Stimulated activated CD4-positive, alpha-beta T cell treated with anti-CD3 and anti-CD28 coated beads, Interleukin-4, amount 100 ng/mL, for 24 hours (primary cell): ENCODE results near the gene FANCF.
"Not testable (repeated sequence)": the region's sequence is repeated elsewhere in the genome, so short reads cannot be mapped to it uniquely, and the experiment has no call there.

Source experiments
- DNase-seq: peaks from one replicate; pipeline ENCODE4 v3.0.0-alpha.2; 2020

The FANCF gene, protein sequence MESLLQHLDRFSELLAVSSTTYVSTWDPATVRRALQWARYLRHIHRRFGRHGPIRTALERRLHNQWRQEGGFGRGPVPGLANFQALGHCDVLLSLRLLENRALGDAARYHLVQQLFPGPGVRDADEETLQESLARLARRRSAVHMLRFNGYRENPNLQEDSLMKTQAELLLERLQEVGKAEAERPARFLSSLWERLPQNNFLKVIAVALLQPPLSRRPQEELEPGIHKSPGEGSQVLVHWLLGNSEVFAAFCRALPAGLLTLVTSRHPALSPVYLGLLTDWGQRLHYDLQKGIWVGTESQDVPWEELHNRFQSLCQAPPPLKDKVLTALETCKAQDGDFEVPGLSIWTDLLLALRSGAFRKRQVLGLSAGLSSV

DNA sequence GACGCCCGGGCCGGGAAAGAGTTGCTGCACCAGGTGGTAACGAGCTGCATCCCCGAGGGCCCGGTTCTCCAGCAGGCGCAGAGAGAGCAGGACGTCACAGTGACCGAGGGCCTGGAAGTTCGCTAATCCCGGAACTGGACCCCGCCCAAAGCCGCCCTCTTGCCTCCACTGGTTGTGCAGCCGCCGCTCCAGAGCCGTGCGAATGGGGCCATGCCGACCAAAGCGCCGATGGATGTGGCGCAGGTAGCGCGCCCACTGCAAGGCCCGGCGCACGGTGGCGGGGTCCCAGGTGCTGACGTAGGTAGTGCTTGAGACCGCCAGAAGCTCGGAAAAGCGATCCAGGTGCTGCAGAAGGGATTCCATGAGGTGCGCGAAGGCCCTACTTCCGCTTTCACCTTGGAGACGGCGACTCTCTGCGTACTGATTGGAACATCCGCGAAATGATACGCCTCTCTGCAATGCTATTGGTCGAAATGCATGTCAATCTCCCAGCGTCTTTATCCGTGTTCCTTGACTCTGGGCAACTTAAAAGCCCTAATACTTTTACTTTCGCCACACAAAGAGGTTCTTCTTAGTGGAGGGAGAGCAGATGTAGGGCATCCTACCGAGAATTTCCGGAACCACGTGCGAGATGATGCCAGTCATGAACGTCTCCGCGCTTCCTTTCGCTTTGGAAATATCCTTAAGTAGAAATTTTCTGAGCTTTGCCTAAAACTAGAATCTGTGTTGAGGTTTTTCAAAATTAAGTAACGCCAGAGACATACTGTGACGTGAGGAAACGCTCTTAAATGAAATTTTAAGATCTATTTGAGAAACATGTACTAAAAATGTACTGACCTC is at the start of gene FANCF:
Gene FANCF (minus strand): TSS at position 376 of the 840 bp plus-strand sequence. CDS start 13 bp downstream, at position 363.
- DNase-seq: peak; percentile 97

DNA sequence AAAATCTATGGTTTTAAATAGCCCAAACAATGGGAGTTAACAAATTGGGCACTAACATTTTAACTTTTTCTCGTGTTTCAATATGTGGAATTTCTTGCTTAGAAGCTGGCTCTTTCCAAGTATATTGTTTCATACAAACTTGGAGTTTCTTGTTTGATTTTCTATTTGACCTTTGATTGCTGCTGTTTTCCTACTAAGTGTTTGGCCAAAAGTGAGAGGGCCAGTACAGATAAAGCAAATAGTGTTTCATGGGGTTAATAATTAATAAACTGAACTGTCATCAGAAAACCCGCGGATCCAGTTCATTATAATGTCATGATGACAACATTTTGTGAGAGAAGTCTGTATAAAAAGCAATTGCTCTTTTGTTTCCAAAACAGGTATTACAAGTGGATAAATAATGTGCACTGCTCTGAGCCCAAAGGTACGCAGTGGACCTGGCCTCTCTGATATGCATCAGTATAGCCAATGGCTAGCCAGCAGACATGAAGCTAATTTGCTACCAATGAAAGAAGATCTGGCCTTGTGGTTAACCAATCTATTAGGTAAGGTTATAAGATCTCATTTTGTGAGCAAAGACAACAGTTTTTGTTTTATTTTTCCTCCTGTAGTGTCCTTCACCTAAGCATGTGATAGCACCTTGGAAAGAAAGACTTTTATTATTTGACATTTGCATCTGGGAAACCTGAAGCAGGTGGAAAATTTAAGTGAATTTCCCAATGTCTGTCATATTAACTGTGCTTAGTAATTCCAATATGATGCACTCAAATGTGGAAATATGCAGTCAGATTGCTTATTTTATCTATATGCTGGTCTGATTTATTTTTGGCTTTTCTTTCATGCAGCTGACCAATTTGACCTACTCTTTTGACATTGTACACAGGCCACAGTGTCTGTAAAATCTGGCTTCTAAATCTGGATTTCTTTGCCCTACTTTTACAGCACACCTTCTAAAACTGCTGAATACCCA is 49.1 kb upstream of the FANCF start:
- DNase-seq: no peak

DNA sequence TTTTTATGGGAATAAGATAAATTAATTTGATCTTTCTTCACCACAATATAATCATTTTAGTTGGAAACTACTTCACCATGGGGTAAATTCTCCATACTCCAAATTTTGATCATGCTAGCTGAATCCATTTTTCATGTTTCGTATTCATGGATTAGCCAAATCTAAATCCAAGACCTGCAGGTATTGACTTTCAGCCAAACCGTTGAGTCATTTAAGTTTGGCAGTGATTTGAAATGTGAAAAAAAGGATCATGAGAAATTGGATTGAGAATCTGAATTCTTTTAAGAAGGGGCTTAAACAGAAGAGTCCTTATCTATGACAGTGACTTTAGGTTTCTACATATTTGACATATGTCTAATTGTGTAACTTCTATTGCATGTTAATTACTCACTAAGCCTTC is 46.1 kb upstream of the FANCF start:
- no peak for DNase-seq

DNA sequence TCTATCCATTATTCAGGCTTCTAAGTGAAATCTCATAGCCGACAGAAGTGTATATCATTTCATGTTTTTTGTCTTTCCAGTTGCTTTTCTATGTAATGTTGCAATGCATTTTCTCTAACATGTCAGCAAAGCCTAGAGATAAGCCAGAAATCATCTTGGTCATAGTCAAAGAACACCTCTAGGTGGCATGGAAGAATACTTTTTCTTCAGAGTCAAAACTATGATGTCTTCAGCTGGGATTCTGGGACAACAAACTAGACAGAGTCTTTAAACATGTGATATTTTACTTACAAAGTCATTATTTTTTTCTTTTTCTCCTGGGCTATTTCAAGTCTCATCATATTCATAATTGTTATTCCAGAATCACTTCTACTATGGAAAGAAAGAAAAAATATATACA is 45.2 kb upstream of the FANCF start:
- DNase-seq: no peak

DNA sequence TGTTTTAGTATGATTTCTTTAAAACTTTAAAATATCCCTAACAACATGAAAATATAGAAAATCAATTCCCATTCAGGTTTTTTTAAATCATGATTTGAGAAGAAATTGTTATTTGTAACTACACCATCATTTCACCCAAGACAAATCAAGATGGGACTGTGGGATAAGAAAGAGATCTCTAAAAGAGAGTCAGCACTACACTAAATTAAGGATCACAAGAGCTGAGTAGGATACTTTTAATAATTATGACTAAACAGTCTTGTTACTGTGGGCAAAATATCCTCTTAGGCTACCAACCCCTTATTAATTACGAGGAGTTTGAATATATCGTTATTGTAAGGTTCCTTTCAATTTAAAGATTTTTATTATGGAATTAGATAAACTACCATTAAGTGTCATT is 43.7 kb upstream of the FANCF start:
- DNase-seq: no peak

DNA sequence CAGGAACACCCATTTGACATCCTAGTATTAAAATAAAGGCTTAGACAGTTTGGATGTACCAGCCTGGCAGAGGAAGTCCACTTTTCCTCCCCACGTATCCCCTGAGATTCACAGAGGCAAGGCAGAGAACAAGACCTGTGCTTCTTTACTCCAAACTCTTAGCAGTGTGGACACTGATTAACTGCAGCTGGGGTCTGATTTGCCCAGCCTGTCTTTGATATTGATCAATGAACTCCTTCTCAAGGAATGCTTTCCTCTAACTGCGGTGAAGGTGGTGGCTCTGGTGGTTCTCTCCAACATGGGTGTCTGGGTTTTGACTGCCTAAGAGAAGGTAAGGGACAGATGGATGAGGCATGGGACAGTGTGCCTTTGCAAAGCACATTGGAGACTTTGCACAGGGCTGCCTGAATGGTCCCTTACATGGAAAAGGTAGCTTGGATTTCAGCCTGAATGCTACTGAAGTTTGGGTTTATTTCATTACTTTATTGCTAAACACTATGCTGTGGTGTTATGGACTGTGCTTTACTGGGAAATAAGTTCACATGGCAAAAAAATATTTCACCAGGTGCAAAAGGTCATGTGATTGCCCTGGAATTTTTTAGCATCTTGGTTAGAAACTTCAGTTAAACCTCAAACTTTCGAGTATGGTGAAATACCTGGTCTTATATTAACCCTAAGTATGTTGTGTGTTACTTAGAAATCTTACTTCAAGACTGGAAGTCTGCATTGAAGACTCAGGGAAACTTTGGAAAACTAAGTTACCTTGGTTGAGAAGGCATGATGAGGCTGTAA is 42.6 kb upstream of the FANCF start:
- DNase-seq: no peak

DNA sequence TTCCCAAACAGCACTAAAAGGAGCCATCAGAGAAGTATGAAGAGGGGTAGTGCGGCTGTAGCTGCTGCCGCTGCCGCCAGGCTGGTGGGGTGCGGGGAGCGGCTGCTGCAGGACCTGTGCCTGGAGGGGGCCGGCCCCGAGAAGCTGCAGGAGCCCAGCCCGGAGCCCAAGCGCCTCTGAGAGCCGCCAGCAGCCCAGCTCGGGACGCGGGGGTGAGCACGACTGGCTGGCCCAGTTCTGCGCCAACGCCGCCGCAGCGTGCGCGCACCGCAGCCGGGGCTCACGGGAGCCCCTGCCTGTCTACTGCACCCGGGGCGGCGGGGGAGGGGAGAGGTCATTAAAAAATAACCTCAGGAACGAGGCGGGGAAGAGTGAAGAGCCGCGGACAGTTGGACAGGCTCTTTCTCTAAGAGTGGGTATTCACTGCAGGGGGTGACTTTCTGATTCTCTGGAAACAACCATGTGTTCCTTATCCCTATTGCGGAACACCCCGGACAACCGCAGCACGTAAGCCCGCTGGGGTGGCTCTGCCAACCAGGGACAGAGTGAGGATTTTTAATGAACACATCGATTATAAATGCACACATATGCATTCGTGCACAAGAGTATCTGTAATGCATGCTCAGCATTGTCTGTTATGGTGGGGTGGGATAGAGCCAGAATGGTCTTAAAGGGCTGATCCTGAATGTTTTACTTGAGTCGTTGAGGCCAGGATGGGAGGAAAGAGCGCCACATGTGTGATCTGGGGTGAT is 41.2 kb upstream of the FANCF start:
- DNase-seq: peak; percentile 10

DNA sequence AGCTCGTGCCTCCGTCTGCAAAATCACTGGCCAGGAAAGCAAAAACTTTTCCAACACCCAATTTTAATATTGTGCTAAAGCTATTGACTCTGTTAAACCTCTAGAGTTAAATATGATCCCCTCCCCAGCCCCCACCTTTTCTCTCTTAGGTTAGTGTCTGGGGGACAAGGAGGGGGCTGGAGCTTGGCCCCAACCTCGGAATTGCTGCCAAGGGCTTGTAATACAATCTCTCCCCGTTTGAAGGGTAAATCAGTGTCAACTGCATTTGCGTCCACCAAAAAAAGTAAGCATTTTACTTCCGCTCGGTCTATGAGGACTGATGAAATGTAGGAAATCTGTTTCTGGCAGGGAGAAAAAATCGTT is 40.7 kb upstream of the FANCF start, which contains the start of gene GAS2:
Gene GAS2 (plus strand): TSS at position 287 of the 363 bp plus-strand sequence. CDS start 8,259 bp downstream, outside the sequence.
- DNase-seq: no peak

DNA sequence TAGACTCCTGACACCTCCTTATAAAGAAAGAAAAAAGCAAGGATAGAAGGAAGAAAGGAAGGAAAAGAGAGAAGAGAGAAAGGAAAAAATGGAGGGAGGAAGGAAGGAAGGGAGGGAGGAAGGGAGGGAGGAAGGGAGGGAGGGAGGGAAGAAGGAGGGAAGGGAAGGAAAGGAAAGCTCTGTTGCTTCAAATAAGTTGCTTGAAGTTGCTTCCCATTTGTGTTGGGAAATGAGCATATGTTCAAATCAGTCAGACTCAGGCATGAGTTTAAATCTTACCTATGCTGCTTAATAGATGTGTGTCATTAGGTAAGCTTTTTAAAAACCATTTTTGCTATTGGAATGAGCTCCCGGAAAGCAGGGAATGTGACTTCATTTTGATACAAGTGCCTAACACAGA is 34.2 kb upstream of the FANCF start:
- DNase-seq: no peak

DNA sequence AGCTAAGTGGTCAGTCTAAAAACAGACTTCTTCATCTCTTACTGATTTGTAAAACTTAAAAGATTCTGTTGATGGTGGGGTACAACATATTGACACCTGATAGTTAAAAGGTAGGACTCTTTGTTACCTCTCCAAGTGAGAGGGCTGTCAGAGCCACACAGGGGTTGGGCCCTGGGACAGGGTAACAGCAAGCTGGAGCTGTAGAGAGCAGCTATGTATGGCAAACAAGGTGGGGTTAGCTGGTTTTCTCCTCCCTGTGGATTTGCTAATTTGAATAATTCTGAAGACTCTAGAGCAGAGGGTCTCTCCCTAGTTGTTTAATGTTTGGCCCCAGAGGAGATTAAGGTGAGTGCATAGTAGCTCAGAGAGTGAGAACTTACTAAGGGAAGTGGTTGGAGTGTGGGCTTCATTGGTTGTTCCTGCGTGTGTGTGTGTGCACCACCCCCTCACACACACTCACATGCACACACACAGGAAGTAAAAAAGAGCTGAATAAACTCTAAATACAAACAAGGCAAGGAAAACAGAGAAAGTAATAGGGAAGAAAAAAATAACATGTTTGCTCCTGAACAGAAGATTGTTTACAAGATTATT is 31.6 kb upstream of the FANCF start:
- no peak for DNase-seq

DNA sequence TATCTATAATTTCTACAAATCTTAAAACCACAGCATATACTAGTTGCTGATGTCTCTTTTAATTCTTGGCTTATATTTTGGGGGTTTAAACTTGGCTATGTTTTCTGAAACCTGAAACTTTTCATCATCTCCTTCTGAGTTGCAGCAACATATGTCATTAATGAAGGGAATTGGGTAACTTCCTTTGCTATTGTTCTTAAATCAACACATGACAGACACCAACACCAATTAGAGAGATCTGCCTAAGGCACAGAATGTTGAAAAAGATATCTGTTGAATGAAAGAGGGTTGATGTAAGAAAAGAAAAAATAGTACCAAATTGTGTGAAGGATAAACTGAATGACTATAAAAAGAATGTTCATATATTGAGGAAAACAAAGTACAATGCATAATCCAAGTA is 30.5 kb upstream of the FANCF start:
- DNase-seq: no peak

DNA sequence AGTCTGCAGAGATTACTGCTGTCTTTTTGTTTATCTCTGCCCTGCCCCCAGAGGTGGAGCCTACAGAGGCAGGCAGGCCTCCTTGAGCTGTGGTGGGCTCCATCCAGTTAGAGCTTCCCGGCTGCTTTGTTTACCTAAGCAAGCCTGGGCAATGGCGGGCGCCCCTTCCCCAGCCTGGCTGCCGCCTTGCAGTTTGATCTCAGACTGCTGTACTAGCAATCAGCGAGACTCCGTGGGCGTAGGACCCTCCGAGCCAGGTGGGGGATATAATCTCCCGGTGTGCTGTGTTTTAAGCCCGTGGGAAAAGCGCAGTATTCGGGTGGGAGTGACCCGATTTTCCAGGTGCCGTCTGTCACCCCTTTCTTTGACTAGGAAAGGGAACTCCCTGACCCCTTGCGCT is 26.7 kb upstream of the FANCF start:
- DNase-seq: not testable (repeated sequence)

DNA sequence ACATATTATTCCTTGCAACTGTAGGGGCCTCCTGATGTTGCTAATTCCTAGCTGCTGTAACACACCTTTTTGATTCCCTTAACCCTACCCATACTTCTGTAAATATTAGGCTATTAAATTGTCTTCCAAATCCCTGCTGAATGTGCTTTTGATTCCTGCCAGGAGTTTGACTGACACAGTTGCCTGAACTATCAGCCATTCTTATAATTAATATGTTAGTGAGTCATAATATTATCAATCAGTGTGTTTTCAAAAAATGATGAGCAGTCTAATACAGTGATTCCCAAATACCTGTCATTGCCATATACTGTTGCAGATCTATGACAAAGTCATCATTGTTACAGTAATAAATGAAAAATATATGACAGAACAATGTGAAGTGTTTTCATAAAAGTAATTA is 15.9 kb upstream of the FANCF start:
- no peak for DNase-seq

DNA sequence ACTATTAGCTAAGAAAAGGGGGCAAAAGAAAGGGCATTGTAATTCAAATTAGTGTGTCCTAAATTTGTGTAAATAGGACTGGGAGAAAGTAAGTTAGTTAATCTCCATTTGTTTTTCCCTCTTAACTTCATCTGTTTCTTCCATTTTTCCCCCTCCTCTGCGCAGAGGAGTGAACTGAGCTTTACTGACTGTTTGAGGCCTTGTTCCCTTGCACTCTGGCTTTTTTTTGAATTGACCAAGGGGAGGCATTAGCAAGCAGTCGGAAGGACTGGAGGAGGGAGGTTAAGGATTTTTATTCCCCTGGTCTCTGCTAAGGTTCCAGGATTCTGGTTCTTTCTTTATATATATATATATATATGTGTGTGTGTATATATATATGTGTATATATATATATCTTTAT is 15.2 kb upstream of the FANCF start:
- no peak for DNase-seq

DNA sequence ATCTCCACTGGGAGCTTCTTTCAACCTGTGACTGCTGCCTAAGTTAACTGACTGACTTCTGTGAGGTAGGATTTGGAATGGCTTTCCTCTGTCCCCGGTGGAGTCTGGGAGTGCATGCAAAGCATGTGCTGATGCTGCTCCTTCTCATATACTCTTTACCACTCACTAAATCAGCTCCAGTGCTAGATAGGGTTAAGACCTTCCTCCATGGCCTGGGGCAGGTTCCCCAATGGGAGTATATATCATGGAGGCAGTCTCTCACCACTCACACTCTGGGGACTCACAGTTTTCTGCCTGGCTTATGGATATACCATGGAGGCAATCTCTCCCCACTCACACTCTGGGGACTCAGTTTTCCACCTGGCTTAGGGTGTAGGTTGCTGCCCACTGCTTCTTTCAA is 10.1 kb upstream of the FANCF start:
- DNase-seq: no peak

DNA sequence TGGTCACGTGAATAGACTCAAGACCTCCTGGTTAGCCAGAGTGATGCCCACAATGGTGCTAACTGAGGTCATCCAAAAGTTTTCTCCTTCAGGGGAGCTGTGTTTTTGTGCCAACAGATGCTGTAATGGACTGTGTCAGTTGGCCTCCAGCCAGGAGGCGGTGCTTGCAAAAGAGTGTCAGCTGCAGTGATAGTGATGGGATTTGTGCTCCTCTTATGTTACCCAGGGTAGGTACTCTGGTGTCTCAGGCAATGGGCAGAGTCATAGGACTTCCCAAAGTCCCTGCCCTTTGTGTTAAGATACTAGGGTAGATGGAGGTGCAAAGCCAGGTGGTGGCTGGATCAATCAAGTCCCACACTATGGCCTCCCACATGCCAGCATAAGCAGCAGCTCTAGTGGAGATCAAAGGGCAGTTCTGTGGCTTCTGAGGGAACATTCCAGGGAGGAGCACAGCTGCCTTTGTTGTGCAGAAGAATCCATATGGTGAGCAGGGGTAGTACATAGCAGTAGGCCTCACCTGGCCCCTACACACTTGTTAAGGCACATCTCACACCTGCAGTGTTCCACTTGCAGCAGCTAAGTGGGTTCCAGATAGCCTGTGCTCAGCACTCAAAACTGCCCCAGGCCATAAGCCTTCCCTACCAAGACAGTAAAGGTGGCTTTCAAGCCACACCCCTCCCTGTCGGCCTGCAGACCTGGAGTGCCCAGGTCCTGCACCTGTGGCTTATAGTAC is 9.4 kb upstream of the FANCF start:
- DNase-seq: no peak

DNA sequence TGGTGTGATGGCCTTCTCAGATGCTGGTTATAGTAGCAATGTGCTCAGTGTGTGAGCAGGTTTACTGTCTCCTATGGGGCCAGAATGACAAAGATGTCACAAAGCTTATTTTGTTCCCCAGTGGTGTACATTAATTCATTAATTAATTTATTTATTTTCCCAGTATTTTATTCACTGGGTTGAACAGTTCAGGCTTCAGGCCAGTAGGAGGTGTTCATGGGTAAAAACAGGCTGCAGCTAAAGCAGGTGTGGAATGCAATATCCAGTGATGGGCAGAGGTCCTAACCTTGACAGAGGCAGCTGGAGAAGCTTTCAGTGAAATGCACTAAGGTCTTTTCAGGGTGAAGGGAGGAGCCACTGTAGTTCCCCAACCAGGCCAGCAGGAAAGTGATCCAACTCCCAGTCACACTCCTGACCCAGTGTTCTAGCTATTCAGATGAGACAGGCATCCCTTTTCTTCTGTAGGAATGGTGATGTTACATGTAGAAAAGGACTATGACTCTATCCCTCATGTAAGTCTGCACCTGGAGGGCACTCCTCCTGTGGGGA is 7.8 kb upstream of the FANCF start:
- DNase-seq: no peak

DNA sequence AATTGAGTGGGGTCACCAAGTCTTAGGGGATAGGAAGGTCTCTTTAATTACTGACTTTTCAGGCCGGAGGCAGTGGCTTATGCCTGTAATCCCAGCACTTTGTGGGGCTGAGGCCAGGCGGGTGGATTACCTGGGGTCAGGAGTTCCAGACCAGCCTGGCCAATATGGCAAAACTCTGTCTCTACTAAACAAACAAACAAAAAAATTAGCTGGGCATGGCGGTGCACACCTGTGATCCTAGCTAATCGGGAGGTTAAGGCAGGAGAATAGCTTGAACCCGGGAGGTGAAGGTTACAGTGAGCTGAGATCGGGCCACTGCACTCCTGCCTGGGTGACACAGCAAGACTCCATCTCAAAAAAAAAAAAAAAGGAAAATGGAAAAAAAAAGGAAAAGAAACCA is 1.8 kb upstream of the FANCF start:
- no peak for DNase-seq

DNA sequence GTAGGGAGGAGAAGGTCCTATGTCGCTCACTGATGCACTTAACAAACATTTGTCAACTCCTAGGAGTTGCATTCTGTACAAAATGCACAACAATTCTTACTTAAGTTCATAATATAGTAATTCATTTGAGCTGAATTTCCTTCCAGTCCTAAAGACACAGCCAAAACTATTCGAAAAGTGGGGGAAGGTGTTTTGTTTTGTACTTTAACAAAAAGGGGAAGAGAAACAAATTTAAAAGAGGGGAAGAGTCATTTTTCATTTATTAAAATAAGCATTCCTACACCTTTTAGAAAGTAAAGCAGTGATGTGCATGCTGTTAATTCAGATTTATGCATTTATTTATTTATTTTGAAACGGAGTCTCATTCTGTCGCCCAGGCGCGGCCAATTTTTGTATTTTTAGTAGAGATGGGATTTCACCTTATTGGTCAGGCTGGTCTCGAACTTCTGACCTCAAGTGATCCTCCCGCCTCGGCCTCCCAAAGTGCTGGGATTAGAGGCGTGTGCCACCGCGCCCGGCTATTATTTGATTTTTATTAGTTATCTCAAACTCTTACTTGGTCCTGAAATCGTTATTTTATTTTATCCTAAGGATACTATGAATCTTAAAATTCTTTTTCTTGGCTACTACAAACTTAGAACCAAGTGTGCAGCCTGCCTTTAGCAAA is 1.1 kb upstream of the FANCF start:
- no peak for DNase-seq
